ENCODE results near the gene BRSK2.

The BRSK2 gene

DNA sequence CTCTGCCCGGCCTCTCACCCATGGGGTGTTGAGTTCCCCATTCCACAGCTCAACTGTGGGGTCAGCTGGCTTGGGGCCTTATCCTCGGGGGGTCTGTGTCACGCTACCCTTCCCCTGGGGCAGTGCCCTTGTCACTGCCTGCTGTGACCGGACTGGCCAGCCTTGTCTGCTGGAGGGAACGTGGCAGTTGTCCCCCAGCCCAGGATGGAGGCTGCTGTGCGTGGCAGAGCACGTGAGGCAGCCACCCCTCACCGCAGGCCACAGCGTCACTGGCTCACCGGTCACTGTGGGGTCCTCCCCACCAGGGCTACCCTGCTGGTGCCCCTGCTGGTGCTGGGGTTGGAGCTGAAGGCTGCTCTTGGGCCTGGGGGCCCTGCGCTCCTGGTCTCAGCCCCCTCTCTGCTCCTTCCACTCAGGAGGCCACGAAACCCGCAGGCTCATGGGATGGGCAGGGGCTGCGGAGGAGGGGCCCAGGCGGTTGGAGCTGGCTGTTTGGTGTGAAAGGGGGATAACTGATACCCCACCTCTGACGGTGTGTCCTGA lies 13.4 kb downstream of the BRSK2 start:
- H3K4me3 ChIP-seq: no peak overlapping the region
- no peak overlapping the region for H3K27ac ChIP-seq
- no peak for DNase-seq (ENCODE audit: low spot score)
- TF ChIP-seq, protein P1, sequence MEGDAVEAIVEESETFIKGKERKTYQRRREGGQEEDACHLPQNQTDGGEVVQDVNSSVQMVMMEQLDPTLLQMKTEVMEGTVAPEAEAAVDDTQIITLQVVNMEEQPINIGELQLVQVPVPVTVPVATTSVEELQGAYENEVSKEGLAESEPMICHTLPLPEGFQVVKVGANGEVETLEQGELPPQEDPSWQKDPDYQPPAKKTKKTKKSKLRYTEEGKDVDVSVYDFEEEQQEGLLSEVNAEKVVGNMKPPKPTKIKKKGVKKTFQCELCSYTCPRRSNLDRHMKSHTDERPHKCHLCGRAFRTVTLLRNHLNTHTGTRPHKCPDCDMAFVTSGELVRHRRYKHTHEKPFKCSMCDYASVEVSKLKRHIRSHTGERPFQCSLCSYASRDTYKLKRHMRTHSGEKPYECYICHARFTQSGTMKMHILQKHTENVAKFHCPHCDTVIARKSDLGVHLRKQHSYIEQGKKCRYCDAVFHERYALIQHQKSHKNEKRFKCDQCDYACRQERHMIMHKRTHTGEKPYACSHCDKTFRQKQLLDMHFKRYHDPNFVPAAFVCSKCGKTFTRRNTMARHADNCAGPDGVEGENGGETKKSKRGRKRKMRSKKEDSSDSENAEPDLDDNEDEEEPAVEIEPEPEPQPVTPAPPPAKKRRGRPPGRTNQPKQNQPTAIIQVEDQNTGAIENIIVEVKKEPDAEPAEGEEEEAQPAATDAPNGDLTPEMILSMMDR (IDR thresholded peaks at IDR 0.05): no peak

- TF ChIP-seq, protein P1 (IDR thresholded peaks at IDR 0.05): no peak
Measured at GRCh38 chr11:1403721-1404460, 14.2 kb downstream of the BRSK2 start.

DNA sequence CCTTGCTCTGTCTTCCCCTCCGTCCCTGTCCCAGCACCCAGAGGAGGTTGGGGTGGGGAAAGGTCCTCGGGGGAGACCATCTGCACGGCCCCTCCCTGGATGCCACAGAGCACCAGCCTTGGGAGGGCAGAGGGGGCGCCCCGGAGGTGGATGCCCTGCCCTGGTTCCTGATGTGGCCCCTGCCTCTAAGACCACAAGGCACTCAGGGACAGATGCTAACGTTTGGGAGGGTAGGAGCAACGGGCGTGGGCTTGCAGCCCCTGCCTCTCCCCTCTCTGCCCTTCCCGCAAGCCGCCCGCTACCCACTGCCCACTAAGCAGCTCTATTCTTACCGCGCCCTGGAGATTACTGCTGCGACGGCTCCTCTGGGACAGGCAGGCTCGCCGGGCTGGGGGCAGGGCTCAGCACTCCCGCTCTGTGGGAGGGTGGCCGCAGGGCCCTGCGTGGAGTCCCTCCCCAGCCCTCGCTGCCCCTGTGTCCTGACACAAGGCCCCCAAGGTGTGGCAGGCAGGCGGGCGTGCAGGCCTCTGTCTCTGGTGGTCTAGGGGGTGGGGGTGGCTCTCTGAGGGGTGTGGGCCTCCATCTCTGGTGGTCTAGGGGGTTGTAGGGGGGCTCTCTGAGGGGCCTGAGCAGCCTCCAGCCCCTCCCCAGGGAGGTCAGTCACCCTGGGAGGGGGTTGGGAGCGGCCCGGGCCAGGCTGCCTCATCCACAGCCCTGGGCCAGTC lies 14.9 kb downstream of the BRSK2 start:
- TF ChIP-seq, protein P1 (IDR thresholded peaks at IDR 0.05): no peak
- Histone ChIP-seq H3K4me3 (no peak overlapping the region), H3K27ac (no peak overlapping the region)
- DNase-seq (ENCODE audit: low spot score): no peak

More at GRCh38 chr11:1403721-1404460, 14.2 kb downstream of the BRSK2 start:
- no peak overlapping the region for H3K4me3 ChIP-seq
- H3K27ac ChIP-seq: no peak overlapping the region
- DNase-seq (ENCODE audit: low spot score): no peak

DNA sequence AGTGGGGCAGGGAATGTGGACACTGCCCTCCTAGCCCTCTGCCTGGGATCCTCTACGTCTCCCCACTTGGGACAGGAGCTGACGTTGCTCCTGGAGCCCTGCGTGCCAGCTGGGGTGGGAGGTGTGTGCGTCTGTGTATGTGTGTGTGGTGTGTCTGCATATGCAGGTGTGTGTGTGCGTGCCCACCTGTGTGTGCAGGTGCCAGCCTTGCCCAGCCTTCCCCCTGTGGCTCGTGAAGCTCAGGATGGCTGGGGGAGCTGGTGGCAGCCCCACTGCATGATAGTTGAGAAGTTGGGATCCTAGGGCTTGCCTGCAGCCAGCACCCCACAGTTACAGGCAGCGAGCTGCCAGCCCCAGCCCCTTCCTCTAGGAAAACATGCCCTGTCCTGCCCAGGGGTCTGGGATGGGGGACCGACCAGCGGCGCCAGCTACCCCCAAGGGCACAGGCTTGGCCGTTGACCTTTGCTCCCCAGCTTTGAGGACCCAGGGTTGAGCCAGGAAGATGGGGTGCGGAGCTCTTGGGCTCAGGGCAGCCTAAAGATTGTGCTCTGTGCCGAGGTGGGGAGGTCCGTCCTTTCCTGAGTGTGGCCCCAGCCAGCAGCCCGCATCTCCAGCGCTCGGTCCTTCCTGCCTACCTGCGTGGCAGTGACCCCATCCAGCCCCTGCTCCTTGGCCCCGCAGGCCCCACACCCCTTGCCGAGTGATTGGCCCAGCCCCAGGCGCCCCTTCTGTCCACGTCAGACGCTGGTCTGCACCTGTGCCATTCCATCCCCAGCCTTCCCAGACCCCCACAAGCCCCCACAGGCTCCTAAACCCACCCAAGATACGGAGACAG lies 15.7 kb downstream of the BRSK2 start:
- DNase-seq (ENCODE audit: low spot score): no peak
- no peak overlapping the region for H3K27ac ChIP-seq
- TF ChIP-seq, protein P1 (IDR thresholded peaks at IDR 0.05): no peak
- no peak overlapping the region for H3K4me3 ChIP-seq

GRCh38 chr11:1406571-1407485 lies 17.1 kb downstream of the BRSK2 start:
- Histone ChIP-seq H3K4me3 (no peak overlapping the region), H3K27ac (no peak overlapping the region)
- no peak for DNase-seq (ENCODE audit: low spot score)
- TF ChIP-seq, protein P1 (IDR thresholded peaks at IDR 0.05): no peak

GRCh38 chr11:1407668-1408067 lies 17.9 kb downstream of the BRSK2 start:
- TF ChIP-seq, protein P1 (IDR thresholded peaks at IDR 0.05): no peak
- Histone ChIP-seq H3K27ac (no peak overlapping the region), H3K4me3 (no peak overlapping the region)
- DNase-seq (ENCODE audit: low spot score): no peak
